AG09309 (cell line): ENCODE measurements around the gene SYNDIG1.

Source experiments
- DNase-seq: peaks from one replicate; pipeline ENCODE4 v3.0.0-alpha.2; 2010; ENCODE audit warnings: low read depth
- H3K4me3 ChIP-seq: 2 replicates; pipeline ENCODE4 v1.5.1; 2011; ENCODE audit warnings: mild to moderate bottlenecking, low read depth, low read length, moderate library complexity; ENCODE audit not compliant: control insufficient read depth
- TF ChIP-seq, protein P1 (sequence below): IDR thresholded peaks from 2 replicates; pipeline ENCODE4 v1.5.1; 2011; ENCODE audit warnings: mild to moderate bottlenecking, low read depth, low read length, inconsistent platforms; ENCODE audit not compliant: insufficient read depth, control insufficient read depth; ENCODE audit errors: missing control alignments

The SYNDIG1 gene

DNA sequence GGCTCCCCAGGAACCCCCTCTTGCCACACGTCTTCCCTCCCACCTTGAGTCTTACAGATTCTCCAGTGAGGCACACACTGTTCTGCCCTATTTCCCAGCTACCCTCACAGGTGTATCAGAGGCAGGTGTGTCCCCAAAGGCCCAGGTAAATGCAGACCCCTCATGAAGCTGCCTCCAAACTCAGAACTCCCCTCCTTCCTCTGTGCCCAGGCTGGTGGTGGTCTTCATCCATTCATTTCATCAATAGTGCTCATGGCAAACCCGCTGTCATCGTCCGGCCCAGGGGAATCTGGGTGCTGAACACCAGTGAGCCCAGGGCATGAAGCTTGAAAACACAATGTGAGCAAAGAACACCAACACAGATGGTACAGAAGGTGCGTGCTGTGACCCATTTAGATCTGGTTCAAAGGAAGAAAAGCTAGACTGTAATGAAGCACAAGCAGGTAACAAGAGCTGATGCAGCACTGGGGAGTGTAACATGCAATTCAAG is 213.1 kb downstream of the SYNDIG1 start:
- DNase-seq: no peak
- H3K4me3 ChIP-seq: no peak overlapping the region
- TF ChIP-seq, protein P1, sequence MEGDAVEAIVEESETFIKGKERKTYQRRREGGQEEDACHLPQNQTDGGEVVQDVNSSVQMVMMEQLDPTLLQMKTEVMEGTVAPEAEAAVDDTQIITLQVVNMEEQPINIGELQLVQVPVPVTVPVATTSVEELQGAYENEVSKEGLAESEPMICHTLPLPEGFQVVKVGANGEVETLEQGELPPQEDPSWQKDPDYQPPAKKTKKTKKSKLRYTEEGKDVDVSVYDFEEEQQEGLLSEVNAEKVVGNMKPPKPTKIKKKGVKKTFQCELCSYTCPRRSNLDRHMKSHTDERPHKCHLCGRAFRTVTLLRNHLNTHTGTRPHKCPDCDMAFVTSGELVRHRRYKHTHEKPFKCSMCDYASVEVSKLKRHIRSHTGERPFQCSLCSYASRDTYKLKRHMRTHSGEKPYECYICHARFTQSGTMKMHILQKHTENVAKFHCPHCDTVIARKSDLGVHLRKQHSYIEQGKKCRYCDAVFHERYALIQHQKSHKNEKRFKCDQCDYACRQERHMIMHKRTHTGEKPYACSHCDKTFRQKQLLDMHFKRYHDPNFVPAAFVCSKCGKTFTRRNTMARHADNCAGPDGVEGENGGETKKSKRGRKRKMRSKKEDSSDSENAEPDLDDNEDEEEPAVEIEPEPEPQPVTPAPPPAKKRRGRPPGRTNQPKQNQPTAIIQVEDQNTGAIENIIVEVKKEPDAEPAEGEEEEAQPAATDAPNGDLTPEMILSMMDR: no peak

DNA sequence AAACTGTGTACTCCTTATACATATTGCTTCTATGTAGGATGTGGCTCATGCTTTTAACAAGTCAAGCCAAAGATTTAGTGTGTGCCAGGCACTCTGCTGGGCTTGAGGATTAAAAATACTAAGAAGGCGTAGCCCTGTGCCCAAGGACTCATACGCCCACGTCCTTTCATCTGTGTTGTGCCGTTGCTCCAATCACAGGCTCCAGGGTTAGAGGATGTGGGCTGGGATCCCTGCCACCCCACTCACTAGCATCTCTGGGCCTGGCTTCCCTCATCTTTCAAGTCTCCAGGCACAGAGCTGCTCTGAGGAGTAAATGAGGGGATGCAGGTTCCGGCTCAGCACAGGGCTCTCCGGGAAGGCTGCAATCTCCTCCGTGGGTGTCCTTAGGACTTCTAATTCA is 214.2 kb downstream of the SYNDIG1 start:
- DNase-seq: no peak
- H3K4me3 ChIP-seq: no peak overlapping the region
- TF ChIP-seq, protein P1: no peak

DNA sequence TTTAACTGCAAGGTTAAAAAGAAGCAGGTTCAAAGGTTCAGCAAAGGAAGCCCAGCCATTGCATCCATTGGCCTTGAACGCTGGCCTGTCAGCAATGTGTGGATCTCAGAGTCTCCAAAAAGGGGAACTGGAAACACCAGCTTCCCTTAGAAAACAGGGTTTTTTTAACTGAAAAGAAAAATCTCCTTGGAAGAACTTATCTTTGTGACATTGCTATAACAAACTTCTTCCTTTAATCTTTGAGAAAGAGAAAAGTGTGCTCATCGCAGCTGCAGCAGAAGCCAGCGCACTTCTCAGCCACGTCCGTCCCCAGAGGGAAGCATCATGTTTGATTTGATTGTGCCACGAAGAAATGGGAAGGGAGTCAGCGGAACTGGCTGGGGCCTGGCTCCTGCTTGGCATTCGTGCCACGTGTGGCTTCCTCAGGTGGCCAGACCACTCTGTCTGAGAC is 215.0 kb downstream of the SYNDIG1 start:
- no peak for DNase-seq
- TF ChIP-seq, protein P1: no peak

DNA sequence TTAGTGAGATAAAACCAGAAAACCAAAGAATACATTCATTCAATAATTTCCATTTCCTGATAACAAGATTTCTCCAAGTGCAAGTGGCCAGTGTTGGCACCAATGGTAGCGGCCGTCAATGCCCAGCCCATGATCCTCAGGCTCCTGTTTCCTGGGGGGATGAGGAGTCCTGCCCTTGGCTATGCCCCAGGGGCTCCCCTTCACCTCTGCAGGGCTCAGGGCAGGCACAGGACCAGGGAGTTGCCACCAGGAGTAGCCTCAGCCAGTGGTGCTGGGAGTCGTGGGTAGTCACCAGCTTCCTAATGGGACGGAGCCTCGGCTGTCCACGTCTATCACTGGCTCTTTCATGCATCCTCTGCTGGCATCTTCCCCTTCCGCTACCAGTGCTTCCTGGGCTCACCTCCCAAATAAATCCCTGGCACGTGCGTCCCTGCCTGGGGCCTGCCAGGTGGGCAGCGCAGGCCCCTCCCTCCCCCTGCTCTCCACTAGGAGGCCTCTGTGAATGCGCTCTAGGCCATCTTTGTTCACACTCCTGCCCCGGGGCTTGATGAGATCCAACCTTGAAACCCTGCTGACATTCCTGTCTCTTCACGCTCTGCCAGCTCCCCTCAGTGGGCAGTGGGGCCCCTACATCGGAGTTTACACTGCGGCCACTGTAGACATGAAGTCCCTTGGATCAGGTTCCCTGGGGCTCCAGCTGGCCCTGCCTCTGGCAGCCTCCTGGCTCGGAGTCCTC is 215.7 kb downstream of the SYNDIG1 start:
- DNase-seq: no peak
- no peak overlapping the region for H3K4me3 ChIP-seq
- TF ChIP-seq, protein P1: no peak

More for the DNA sequence above, 215.0 kb downstream of the SYNDIG1 start:
- H3K4me3 ChIP-seq: no peak overlapping the region

DNA sequence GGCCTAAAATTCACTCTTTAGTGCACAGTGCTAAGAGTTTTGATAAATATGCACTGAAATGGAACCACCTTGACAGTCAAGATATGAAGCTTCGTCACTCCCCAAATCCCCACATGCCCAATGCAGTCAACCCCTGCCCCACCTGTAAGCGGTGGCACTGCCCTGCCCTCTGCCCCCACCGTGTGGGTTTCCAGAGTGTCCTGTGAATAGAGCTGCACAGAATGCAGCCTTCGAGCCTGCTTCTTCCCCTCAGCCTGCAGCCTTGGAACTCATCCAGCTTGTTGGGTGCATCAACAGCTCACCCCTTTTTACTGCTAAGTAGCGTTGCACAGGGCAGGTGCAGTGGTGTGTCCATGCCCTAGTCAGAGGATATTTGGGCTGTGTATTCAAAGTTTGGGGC is 216.3 kb downstream of the SYNDIG1 start:
- TF ChIP-seq, protein P1: no peak
- no peak for DNase-seq

DNA sequence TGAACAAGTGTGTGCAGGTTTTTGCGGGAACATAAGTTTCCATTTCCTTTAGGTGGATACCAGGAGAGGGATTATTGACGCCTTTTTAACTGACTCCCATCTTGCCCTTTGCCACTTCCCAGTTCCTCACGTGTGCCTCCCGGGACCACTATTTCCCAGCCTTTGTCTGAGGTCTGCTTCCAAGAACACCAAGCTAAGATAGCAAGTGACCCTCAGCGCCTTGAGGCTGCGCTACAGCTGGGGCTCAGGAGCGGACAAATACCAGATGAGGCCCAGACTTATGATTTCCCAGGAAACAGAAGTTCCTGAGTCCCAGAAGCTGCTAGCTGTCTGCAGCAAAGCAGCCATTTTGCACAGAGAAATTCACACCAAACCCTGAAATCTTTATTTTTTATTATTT is 216.7 kb downstream of the SYNDIG1 start:
- no peak overlapping the region for H3K4me3 ChIP-seq
- TF ChIP-seq, protein P1: no peak
- DNase-seq: no peak

More for the DNA sequence above, 216.3 kb downstream of the SYNDIG1 start:
- no peak overlapping the region for H3K4me3 ChIP-seq
